ENCODE measurements around the gene TOP3B.

TOP3B gene

DNA sequence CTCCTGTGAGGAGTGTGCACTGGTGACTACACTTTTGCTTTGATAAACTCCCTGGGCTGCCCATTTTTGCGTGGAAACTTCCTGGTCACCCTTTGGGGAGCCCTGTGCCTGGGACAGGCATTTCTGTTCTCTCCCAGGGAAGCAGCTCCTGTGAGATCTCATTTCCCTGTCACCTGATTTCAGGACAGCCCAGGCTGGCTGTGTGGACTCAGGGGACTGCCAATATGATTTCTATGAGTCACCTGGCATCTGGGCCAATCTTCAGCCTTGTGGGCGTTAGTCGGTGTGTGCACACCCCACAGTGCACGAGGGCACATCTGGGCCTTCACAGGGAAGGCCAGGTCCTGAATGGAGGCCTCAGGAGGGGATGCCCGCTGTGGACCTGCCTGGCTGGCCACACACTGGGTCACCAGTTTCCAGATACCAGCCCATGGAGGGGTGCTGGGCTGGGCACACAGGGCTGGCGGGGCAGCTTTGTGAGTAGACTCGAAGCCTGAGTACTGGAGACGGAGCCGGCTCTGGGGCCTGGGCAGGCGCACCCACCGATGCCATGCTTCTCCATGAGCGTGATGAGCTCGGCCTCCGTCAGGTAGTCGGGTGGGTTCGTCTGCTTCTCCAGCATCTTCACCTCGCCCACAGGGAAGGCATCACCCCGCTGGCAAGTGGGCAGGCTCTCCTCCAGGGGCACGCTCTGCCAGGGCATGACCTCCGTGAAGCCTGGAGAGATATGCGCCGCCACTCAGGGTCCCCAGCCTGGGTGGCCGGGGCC lies 20.5 kb downstream of the TOP3B start:
- FAIRE-seq = no peak
- DNase-seq (ENCODE audit: low spot score) = peak; percentile 25

DNA sequence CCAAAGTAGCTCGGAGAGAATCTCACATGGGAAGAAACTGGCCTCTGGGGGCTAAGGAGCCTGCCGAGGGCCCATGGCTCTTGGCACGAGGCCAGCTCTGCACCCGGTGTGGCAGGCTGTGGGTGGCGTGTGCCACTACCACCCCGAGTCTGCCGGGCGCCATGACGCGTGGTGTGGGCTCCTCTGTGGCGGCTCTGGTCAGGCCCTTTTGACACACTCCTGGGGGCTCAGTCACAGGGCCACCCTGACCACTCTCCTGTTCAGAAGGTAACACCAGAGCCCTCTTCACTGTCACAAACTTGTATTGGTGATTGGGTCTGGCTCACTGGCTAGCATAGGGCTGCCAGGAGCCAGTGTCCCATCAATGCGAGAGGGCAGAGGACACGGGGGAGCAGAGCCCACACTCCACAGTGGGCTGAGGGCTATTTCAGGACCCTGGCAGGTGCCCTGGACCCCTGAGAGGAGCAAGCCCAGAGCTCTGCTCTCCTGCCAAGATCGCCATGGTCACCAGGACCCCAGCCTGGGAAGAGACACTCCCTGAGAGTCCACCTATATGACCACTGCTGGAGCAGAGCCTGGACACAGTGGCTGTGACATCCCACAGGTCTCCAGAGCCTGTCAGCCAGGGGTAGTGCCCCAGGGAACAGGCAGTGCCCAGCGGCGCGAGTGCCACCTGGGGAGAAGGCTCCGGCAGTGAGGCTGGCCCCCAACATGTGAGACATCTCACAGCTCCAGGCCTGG lies 21.3 kb downstream of the TOP3B start:
- DNase-seq (ENCODE audit: low spot score) (no peak), FAIRE-seq (no peak)

- FAIRE-seq = no peak
- DNase-seq (ENCODE audit: low spot score) = no peak
Observed at GRCh38 chr22:21960200-21961126, 22.1 kb downstream of the TOP3B start.

- no peak for DNase-seq (ENCODE audit: low spot score)
Observed at GRCh38 chr22:21959274-21960074, 23.1 kb downstream of the TOP3B start.

GRCh38 chr22:21958360-21959273 lies 24.0 kb downstream of the TOP3B start:
- FAIRE-seq = no peak
- DNase-seq (ENCODE audit: low spot score) = no peak

More at GRCh38 chr22:21959274-21960074, 23.1 kb downstream of the TOP3B start:
- no peak for FAIRE-seq

- DNase-seq (ENCODE audit: low spot score) = peak; percentile 51
- FAIRE-seq = no peak
Observed at GRCh38 chr22:21952586-21953571, 29.7 kb downstream of the TOP3B start, which contains the start of gene PPM1F. Gene PPM1F (minus strand): TSS chr22:21952848. CDS start chr22:21946048, 6,800 bp downstream.

DNA sequence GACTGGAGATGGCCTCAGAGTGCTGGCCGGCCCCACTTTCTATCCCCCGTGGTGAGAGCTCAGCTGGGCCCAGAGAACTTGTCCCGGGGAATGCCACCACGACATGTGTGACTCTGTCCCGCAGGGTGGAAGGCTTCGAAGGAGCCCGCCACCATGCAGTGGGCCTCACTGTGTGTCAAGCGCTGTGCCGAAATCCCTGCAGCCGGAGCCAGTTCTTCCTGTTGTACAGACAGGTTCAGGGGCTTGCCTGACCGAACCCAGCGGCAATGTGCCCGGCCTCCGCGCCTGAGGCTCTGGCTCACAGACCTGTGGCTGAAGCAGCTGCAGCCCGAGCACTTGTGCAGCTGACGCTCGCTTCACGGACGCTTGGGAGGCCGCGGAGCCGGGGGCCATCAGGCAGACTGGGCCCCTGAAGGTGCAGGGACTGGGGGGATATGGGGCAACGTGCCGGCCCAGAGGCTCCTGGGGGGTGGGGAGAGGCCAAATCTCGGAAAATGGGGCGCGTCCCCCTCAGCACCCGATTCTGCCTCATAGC lies 30.6 kb downstream of the TOP3B start:
- FAIRE-seq (no peak), DNase-seq (ENCODE audit: low spot score) (no peak)

- FAIRE-seq (no peak), DNase-seq (ENCODE audit: low spot score) (no peak)
Observed at GRCh38 chr22:21951062-21951461, 31.5 kb downstream of the TOP3B start.

DNA sequence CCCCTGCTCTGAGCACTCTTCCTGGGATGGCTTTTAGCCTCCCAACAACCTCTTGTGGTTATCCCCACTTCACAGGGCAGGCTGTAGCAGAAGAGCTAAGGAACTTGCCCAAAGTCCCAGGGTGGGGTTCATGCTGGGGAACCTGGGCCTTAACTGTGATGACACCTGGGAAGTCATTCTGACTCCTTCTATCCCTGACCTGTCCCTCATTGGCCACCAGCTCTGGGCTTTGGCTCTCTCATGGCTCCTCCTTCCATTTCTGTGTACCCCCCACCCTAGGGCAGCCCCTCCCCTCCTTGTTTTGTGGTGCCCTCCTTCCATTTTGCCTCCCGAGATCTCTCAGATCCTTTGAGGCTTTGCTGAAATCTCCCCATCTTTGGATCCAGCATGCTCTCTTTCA lies 32.6 kb downstream of the TOP3B start:
- FAIRE-seq = no peak
- DNase-seq (ENCODE audit: low spot score) = no peak

DNA sequence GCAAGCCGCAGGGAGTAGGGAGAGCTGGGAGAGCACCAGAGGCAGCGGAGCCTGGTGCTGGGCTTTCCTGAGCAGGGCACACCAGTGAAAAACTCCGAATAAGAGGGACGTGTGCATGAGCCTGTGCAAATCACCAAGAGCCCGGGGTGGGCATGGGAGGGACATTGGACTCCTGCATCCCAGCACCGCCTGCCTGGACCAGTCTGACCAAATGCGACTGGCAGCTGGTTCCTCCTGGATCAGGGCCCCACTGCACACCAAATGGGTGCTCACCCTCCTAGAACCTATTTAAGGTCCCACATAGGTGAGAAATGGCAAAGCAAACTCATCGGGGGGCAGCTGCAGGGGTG lies 33.0 kb downstream of the TOP3B start:
- FAIRE-seq (no peak), DNase-seq (ENCODE audit: low spot score) (no peak)

- DNase-seq (ENCODE audit: low spot score) = no peak
- FAIRE-seq = no peak
Observed at GRCh38 chr22:21948824-21949568, 33.6 kb downstream of the TOP3B start.

GRCh38 chr22:21948390-21948789 lies 34.2 kb downstream of the TOP3B start:
- FAIRE-seq = no peak
- DNase-seq (ENCODE audit: low spot score) = no peak

DNA sequence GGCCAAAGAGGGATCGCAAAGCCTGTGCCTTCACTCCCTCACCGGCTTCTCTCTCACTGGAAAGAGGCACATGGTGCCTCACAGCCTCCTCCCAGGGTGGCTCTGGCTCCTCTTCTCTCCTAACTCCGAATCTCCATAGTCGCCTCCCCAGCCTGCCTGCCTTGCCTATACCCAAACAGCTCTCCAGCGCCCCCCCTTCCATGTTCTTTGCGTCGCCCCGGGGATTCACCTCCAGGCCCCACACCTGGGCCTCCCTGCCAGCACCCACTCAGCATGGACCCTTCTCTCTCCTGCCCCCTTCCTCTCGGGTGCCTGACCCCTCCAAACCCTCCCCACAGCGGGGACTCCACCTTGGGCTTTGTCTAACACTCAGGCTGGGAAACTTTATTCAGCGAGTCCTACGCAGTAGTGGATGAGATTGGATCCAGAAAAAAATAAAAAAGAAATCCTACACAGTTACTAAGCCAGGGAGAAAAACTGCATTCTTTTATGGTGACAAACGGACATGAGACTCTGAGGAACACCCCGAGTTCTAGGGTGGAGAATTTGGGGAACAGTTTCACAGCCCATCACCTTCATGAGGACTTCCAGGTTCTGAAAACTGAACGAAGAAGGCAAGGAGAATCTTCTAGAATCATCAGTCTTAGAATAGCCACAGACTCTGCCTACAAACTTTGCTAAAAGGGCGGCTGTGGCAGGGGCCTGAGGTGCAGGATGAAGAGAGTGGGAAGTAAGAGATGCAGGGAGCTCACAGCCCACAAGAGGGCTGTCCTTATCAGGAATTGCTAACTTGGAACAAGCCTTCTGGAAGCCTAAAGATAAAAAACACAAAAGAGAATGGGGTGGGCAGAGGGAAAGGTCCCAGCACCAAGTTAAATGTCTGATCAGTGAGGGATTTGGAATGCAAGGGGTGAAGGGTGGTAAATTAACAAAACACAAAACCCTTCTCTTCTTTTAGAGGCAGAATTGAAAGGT lies 35.3 kb downstream of the TOP3B start:
- DNase-seq (ENCODE audit: low spot score) = no peak
- FAIRE-seq = no peak

- FAIRE-seq (no peak), DNase-seq (ENCODE audit: low spot score) (no peak)
Observed at GRCh38 chr22:21946262-21946925, 36.2 kb downstream of the TOP3B start.

DNA sequence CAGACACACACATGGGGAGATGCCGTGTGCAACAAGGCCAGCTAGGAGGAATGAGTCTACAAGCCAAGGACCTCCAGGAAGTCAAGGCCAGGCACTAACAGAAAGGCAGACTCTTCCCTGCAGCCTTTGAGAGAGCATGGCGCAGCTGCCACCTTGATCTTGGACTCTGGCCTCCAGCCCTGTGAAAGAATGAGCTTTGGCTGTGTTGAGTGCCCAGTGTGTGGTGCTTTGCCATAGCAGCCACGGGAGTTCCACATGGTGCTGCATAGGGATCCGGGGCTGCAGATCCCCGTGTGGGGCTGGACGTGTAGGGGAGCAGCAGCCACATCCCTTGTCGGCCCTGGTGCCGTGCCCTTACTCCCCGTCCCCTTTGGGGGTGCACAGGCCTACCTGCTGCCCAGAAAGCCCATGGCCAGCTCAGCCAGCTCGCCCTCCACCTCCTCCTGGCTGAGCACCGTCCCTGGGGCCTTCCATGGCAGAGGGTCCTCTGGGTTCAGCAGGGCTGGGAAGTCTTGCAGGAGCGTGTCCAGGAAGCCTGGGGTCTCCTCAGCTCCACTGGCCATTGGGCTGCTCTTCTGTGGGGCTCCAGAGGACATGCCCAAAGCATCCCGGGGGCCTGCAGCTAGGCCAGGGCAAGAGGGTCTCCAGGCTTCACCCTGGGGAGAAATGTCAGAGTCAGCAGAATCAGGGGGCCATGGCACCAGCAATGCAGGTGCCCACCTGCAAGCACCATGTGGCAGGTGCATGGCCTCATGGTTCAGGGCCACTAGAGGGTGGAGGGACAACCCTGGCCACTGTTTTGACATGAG lies 36.9 kb downstream of the TOP3B start:
- no peak for DNase-seq (ENCODE audit: low spot score)
- FAIRE-seq = no peak

Data from RCC 7860 (cell line).